ENCODE data around the gene INHA. TPM values are rescaled to one million over a fixed set of nuclear protein-coding genes. Genes with fewer than 3 reads are reported as not detected.
A peak's percentile ranks its signal among the peaks of the same experiment; 100 is the strongest.

Gene INHA
- total RNA-seq, 1 donor from 2014 or later = 1.2 TPM

DNA sequence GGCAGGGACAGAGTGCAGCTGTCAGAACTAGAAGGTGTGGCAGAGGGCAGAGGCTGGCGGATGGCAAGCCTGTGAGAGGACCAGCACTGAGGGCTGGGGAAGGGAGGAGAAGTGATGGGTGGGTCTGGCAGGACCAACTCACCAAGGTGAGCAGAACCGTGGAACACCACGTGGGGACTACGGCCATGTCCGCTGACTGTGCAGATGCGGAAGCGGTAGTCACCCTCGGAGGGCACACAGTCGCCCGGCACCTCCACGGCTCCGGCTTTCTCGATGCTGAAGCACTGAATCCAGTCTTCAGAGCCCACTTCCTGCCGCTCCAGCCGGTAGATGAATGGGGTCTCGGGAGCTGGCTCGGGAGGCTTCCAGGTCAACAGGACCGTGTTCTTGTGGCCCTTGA is 5.0 kb upstream of the INHA start:
- H3K4me3 Mint-ChIP-seq (ENCODE audit: unreplicated experiment) = no peak overlapping the region
- H3K27ac Mint-ChIP-seq (ENCODE audit: unreplicated experiment) = no peak overlapping the region
- no peak for DNase-seq (ENCODE audit: extremely low spot score, unreplicated experiment)
- peaks cover 36% of the 10 kb centered on the region for H3K36me3 Mint-ChIP-seq (ENCODE audit: unreplicated experiment)
- TF ChIP-seq, protein P1, sequence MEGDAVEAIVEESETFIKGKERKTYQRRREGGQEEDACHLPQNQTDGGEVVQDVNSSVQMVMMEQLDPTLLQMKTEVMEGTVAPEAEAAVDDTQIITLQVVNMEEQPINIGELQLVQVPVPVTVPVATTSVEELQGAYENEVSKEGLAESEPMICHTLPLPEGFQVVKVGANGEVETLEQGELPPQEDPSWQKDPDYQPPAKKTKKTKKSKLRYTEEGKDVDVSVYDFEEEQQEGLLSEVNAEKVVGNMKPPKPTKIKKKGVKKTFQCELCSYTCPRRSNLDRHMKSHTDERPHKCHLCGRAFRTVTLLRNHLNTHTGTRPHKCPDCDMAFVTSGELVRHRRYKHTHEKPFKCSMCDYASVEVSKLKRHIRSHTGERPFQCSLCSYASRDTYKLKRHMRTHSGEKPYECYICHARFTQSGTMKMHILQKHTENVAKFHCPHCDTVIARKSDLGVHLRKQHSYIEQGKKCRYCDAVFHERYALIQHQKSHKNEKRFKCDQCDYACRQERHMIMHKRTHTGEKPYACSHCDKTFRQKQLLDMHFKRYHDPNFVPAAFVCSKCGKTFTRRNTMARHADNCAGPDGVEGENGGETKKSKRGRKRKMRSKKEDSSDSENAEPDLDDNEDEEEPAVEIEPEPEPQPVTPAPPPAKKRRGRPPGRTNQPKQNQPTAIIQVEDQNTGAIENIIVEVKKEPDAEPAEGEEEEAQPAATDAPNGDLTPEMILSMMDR (IDR thresholded peaks at IDR 0.05) = no peak
- no peaks in the 10 kb centered on the region for H3K27me3 Mint-ChIP-seq (ENCODE audit: unreplicated experiment)
- peaks cover 22% of the 10 kb centered on the region for H3K4me1 Mint-ChIP-seq (ENCODE audit: unreplicated experiment)
- no peaks in the 10 kb centered on the region for H3K9me3 Mint-ChIP-seq (ENCODE audit: unreplicated experiment)

DNA sequence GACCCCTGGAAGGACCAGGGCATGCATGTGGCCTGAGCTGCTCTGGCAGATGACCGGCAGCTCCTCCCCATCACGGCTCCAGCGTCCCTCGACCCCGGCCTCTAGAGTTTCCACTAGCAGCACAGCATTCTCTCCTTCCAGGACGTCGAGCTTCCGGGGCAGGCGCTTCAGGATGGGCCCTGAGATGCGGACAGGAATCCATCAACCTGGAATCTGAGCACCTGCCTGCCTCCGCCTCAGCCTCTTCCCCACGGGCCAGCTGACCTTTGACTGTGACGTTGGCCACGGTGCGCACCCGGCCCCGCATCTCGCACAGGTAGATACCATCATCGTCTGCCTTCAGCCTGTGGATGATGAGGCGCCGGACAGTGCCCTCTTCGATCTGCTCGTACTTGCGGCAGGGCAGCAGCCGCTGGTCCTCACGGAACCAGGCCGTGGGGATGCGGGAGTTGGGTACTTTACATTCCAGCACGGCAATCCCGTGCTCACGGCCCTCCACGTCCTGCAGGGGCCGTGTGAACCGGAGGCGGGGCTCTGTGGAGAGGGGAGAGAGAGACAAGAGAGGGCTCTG is 4.2 kb upstream of the INHA start:
- Mint-ChIP-seq H3K4me3 (ENCODE audit: unreplicated experiment) (no peak overlapping the region), H3K27ac (ENCODE audit: unreplicated experiment) (peak overlapping the region; percentile 65), H3K27me3 (ENCODE audit: unreplicated experiment) (no peaks in the 10 kb centered on the region), H3K36me3 (ENCODE audit: unreplicated experiment) (peaks cover 32% of the 10 kb centered on the region), H3K9me3 (ENCODE audit: unreplicated experiment) (no peaks in the 10 kb centered on the region), H3K4me1 (ENCODE audit: unreplicated experiment) (peaks cover 22% of the 10 kb centered on the region)
- TF ChIP-seq, protein P1 (IDR thresholded peaks at IDR 0.05) = no peak
- peak; percentile 81 for DNase-seq (ENCODE audit: extremely low spot score, unreplicated experiment)

DNA sequence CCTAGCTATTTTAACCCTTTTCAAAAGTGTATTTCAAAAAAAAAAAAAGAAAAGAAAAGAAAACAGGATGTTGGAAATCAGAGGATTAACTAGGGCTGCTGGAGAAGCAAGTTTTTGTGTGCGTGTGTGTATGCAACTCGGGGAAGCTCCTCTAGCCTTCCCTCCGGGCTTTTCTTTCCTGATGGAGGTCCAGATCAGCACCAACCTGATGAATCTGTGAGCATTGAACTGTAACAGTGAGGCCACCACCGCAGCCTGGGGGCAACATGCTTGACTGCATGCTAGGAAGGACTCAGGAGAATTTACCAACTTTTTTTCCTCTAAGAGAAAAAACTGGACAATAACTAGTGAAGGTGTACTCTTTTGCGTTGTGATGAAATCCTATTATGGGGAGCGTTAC is 3.1 kb upstream of the INHA start:
- no peaks in the 10 kb centered on the region for H3K27me3 Mint-ChIP-seq (ENCODE audit: unreplicated experiment)
- peaks cover 22% of the 10 kb centered on the region for H3K4me1 Mint-ChIP-seq (ENCODE audit: unreplicated experiment)
- H3K27ac Mint-ChIP-seq (ENCODE audit: unreplicated experiment) = no peak overlapping the region
- peaks cover 27% of the 10 kb centered on the region for H3K36me3 Mint-ChIP-seq (ENCODE audit: unreplicated experiment)
- TF ChIP-seq, protein P1 (IDR thresholded peaks at IDR 0.05) = no peak
- peak overlapping the region; percentile 77 for H3K4me3 Mint-ChIP-seq (ENCODE audit: unreplicated experiment)
- H3K9me3 Mint-ChIP-seq (ENCODE audit: unreplicated experiment) = no peaks in the 10 kb centered on the region
- no peak for DNase-seq (ENCODE audit: extremely low spot score, unreplicated experiment)

DNA sequence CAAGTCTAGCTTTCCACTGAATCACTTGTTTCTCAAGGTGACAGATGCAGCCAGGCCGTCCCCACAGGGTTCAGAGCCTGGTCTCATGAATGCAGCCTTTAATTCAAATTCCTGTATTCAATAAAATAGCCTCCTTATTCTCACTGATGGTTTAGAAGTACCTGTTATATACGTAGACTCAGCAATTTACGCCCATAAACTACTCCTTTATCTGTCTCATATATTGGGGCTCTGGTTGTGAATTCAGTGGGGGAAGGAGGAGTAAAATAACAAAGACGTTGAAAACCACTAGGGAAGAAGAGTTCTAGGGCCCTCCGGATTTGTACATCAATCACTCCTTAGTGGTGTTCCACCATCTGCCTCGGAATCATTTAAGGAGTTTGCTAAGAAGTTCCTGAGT is 2.5 kb upstream of the INHA start:
- H3K27me3 Mint-ChIP-seq (ENCODE audit: unreplicated experiment) = no peaks in the 10 kb centered on the region
- no peak overlapping the region for H3K27ac Mint-ChIP-seq (ENCODE audit: unreplicated experiment)
- no peaks in the 10 kb centered on the region for H3K9me3 Mint-ChIP-seq (ENCODE audit: unreplicated experiment)
- H3K4me1 Mint-ChIP-seq (ENCODE audit: unreplicated experiment) = peaks cover 22% of the 10 kb centered on the region
- H3K4me3 Mint-ChIP-seq (ENCODE audit: unreplicated experiment) = peak overlapping the region; percentile 77
- H3K36me3 Mint-ChIP-seq (ENCODE audit: unreplicated experiment) = peaks cover 23% of the 10 kb centered on the region
- TF ChIP-seq, protein P1 (IDR thresholded peaks at IDR 0.05) = no peak
- DNase-seq (ENCODE audit: extremely low spot score, unreplicated experiment) = no peak

DNA sequence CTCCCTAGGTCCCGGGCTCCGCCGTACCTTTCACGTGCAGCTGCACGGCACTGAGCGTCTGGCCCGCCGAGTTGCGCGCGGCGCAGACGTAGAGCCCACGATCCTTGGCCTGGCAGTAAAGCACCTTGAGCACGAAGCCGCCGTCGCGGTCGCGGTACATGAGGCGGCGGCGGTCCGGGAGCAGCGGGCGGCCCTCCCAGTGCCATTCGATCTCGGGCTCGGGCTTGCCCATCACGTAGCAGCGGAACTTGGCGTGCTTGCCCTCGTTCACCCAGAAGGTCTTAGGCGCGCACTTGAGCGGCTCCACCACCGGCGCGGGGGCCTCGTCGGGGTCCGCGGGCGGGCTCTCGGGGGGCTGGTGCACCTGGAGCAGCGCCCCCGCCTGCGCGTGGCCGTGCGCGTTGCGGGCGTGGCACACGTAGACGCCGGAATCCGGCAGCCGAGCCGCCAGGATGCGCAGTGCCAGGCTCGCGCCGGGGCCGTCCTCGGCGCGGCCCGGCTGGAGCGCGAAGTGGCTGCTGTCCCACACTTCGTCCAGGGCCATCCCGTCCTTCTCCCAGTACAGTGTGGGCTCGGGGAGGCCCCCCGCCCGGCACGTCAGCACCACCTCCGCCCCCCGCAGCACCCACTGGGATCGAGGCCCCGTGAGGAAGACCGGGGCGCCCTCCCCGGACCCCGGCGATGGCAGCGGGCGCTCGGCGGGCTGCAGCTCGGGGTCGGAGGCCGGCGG is 1.8 kb upstream of the INHA start:
- no peaks in the 10 kb centered on the region for H3K27me3 Mint-ChIP-seq (ENCODE audit: unreplicated experiment)
- H3K27ac Mint-ChIP-seq (ENCODE audit: unreplicated experiment) = peak overlapping the region; percentile 54
- H3K36me3 Mint-ChIP-seq (ENCODE audit: unreplicated experiment) = peaks cover 23% of the 10 kb centered on the region
- TF ChIP-seq, protein P1 (IDR thresholded peaks at IDR 0.05) = peak; percentile 9
- no peak for DNase-seq (ENCODE audit: extremely low spot score, unreplicated experiment)
- no peaks in the 10 kb centered on the region for H3K9me3 Mint-ChIP-seq (ENCODE audit: unreplicated experiment)
- H3K4me1 Mint-ChIP-seq (ENCODE audit: unreplicated experiment) = peaks cover 22% of the 10 kb centered on the region
- peak overlapping the region; percentile 77 for H3K4me3 Mint-ChIP-seq (ENCODE audit: unreplicated experiment)
